ENCODE results near the gene RPL31.

GRCh38 chr2:100957996-100958653 is 44.0 kb upstream of the RPL31 start:
- TF ChIP-seq, protein P1, sequence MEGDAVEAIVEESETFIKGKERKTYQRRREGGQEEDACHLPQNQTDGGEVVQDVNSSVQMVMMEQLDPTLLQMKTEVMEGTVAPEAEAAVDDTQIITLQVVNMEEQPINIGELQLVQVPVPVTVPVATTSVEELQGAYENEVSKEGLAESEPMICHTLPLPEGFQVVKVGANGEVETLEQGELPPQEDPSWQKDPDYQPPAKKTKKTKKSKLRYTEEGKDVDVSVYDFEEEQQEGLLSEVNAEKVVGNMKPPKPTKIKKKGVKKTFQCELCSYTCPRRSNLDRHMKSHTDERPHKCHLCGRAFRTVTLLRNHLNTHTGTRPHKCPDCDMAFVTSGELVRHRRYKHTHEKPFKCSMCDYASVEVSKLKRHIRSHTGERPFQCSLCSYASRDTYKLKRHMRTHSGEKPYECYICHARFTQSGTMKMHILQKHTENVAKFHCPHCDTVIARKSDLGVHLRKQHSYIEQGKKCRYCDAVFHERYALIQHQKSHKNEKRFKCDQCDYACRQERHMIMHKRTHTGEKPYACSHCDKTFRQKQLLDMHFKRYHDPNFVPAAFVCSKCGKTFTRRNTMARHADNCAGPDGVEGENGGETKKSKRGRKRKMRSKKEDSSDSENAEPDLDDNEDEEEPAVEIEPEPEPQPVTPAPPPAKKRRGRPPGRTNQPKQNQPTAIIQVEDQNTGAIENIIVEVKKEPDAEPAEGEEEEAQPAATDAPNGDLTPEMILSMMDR (IDR thresholded peaks at IDR 0.05; ENCODE audit: low read depth, low read length), result no peak
- TF ChIP-seq POLR2A (IDR thresholded peaks at IDR 0.05; ENCODE audit: extremely low read depth, insufficient read length) (no peak), MYC (IDR thresholded peaks at IDR 0.05; ENCODE audit: low read depth, low read length) (no peak)
- TF ChIP-seq, protein P2, sequence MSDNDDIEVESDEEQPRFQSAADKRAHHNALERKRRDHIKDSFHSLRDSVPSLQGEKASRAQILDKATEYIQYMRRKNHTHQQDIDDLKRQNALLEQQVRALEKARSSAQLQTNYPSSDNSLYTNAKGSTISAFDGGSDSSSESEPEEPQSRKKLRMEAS (IDR thresholded peaks at IDR 0.05; ENCODE audit: low read depth, low read length), result no peak
